BJ (cell line): ENCODE measurements around the gene AGAP1. TPM values are rescaled to one million over a fixed set of nuclear protein-coding genes. Genes with fewer than 3 reads are reported as not detected.

Experiments used
- CTCF ChIA-PET: fragments of 350-600 bp; formaldehyde crosslinking; extraction: SDS; loops from one replicate; lab custom pipeline; 2021; ENCODE audit warnings: antibody characterized with exemption, inconsistent platforms; lab: Yijun Ruan, JAX
- POLR2A ChIA-PET: fragments of 300-600 bp; sonication (Branson Sonifier 250); formaldehyde crosslinking; extraction: SDS; loops from one replicate; lab custom pipeline; 2021; ENCODE audit warnings: antibody characterized with exemption; lab: Charles Lee
- DNase-seq: peaks from one replicate; pipeline ENCODE4 v3.0.0-alpha.2; 2011; ENCODE audit warnings: low read depth
- H3K27me3 ChIP-seq: 2 replicates; pipeline ENCODE4 v1.6.0; 2011; ENCODE audit warnings: low read length; ENCODE audit not compliant: control insufficient read depth, insufficient read depth
- H3K36me3 ChIP-seq: 2 replicates; pipeline ENCODE4 v1.5.1; 2011; ENCODE audit warnings: low read length; ENCODE audit not compliant: control insufficient read depth, insufficient read depth
- H3K4me3 ChIP-seq: 2 replicates; pipeline ENCODE4 v1.5.1; 2011; ENCODE audit warnings: low read depth, mild to moderate bottlenecking, control low read depth, low read length
- polyA plus RNA-seq: library from polyadenylated mRNA; depleted of rRNA; stranded (reverse); fragments of >200 nt; gene quantifications from 2 replicates; pipeline ENCODE4 v1.2.3, GENCODE V29; 2011
- TF ChIP-seq, protein P1 (sequence below): IDR thresholded peaks from 2 replicates; pipeline ENCODE4 v1.5.1; 2011; ENCODE audit warnings: low read depth, mild to moderate bottlenecking, control low read depth, inconsistent platforms, low read length, moderate library complexity; ENCODE audit not compliant: insufficient read depth

Gene AGAP1
- polyA plus RNA-seq, 1 experiment = 14.9 TPM

DNA sequence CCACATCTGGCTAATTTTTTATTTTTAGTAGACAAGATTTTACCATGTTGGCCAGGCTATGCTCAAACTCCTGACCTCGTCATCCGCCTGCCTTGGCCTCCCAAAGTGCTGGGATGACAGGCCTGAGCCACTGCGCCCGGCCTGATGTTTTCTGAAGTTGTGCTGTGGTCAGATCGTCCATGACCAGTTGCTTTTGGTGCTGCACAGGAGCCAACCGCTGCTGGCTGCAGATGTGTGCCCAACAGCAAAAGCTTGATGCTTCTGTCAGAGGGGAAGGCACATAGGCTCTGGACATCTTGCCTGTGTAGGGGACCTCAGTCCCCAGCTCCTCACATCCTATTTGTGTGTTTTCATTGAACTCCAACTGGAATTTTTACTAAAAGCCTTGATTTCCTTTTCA is 218.3 kb downstream of the AGAP1 start:
- H3K4me3 ChIP-seq = no peak overlapping the region
- DNase-seq = no peak
- TF ChIP-seq, protein P1, sequence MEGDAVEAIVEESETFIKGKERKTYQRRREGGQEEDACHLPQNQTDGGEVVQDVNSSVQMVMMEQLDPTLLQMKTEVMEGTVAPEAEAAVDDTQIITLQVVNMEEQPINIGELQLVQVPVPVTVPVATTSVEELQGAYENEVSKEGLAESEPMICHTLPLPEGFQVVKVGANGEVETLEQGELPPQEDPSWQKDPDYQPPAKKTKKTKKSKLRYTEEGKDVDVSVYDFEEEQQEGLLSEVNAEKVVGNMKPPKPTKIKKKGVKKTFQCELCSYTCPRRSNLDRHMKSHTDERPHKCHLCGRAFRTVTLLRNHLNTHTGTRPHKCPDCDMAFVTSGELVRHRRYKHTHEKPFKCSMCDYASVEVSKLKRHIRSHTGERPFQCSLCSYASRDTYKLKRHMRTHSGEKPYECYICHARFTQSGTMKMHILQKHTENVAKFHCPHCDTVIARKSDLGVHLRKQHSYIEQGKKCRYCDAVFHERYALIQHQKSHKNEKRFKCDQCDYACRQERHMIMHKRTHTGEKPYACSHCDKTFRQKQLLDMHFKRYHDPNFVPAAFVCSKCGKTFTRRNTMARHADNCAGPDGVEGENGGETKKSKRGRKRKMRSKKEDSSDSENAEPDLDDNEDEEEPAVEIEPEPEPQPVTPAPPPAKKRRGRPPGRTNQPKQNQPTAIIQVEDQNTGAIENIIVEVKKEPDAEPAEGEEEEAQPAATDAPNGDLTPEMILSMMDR = no peak
- peaks cover 2% of the 10 kb centered on the region for H3K36me3 ChIP-seq
- H3K27me3 ChIP-seq = no peaks in the 10 kb centered on the region; the same call in 1 of the 2 replicates
- POLR2A ChIA-PET = no interaction called here
- CTCF ChIA-PET = no interaction called here

DNA sequence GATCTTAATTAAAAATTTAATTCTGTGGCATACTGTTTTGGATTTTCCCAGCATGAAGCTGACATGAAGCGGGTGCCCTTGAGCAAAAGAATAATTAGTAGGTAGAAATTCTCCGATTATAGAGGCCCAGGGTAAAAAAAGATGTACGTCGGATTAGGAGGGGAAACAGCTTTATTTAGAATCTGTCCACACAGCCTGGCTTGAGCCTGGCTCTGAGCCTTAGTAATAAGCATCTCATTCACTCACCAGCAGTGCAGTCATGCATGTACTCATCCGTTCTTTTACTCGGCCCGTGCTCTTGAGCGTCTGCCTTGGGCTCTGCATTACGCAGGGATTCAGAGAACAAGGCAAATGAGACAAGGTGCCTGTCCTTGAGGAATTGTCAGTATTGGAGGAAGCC is 219.3 kb downstream of the AGAP1 start:
- peaks cover 2% of the 10 kb centered on the region for H3K36me3 ChIP-seq
- POLR2A ChIA-PET = no interaction called here
- DNase-seq = no peak
- CTCF ChIA-PET = interaction anchor here (1.5 kb wide), 1 partner anchor 33 kb away, joined by 5 read pairs; no protein-coding TSS in a partner anchor
- H3K27me3 ChIP-seq = no peaks in the 10 kb centered on the region; the same call in 1 of the 2 replicates
- no peak overlapping the region for H3K4me3 ChIP-seq
- TF ChIP-seq, protein P1 = no peak

DNA sequence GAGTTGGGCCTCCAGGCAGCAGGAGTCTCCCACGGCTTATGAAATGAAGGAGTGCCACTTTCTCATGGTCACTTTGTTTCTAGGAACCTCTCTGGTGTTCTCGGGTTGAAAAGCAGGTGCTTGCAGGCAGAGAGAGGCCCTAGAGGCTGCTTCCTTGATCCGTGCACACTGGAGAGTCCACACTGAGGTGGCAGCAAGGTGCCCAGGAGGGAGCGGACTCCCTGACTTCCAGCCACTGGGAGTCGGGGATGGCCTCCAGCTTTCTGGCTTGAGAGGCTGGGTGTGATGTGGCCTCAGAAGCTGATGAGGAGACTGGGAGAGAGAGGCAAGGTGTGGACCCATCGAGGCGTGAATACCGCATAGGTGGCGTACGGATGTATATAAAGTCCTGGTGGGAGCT is 221.8 kb downstream of the AGAP1 start:
- CTCF ChIA-PET = no interaction called here
- no peak for DNase-seq
- POLR2A ChIA-PET = no interaction called here

DNA sequence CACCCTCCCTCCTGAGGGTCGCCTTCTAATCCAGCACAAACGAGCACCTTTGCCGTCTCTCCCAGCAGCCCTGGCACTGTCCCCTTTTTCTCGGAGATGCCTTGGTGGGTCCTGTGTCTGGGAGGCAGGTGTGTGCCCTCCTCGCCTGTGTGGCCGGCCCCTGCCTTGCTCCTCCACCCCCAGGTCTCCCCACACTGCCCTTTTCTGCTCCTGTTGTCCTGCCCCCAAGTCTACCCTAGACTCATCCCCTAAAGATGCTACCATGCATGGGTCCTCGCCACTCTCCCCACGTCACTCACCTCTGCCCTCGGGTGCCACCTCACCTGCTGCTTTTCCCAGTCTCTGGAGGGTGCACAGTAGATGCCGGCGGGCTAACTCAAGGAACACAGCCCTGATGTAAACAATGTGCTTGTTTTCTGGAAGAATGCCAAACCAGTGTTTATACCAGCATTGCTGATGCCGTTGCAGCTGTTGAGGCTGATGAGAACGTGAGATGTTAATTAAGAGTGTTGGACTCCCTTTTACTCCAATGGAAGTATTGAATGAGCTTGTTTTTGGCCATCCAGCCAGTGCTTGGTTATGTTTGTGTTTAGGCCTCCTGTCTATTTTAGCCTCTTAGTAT is 223.1 kb downstream of the AGAP1 start:
- DNase-seq = no peak
- TF ChIP-seq, protein P1 = no peak
- Histone ChIP-seq H3K36me3 (peaks cover 1% of the 10 kb centered on the region), H3K27me3 (no peaks in the 10 kb centered on the region; the same call in 1 of the 2 replicates), H3K4me3 (no peak overlapping the region)
- POLR2A ChIA-PET = no interaction called here
- CTCF ChIA-PET = interaction anchor here (0.7 kb wide), 1 partner anchor 23 kb away, joined by 3 read pairs; no protein-coding TSS in a partner anchor

More for the DNA sequence above, 221.8 kb downstream of the AGAP1 start:
- peaks cover 3% of the 10 kb centered on the region for H3K36me3 ChIP-seq
- H3K4me3 ChIP-seq = no peak overlapping the region
- TF ChIP-seq, protein P1 = no peak
- no peaks in the 10 kb centered on the region; the same call in 1 of the 2 replicates for H3K27me3 ChIP-seq

DNA sequence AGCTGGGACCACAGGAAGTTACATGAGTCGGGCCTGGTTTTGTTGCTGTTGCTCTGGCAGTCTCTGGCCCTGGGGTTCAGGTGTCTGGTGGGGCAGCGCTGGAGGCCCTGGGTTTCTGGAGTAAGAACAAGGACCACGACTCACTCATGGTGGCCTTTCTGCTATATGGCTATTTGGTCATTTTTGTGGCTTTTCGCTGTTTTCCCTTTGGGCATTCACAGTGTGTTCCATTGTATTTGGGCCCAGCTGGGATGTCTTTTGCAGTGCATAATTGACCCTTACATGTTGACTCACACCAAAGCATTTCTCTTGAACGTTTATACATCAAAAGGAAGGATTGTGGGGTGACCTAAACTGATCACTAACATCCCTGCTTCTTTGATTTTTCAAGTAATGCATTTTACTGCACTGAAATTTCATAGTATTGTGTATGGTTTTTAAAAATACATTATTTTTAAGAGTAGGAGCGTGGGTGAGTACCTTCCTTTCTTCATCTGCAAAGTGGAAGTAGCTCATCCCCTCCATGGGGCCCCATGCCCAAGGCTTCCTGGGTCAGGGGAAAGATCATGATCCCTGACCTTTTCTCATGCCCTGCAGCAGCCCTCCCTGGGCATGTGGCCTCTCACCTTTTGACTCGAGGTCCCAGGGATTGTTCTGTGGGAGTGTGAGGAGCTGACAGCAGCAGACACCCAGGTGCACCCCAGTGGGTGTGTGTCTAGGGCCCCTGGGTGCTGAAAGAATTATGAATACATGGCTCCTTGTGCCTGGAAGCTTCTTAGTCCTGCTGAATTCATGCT is 225.5 kb downstream of the AGAP1 start:
- no peaks in the 10 kb centered on the region; the same call in 1 of the 2 replicates for H3K27me3 ChIP-seq
- TF ChIP-seq, protein P1 = no peak
- CTCF ChIA-PET = interaction anchor here (1.1 kb wide), 1 partner anchor 11 kb away, joined by 4 read pairs; no protein-coding TSS in a partner anchor
- no peak overlapping the region for H3K4me3 ChIP-seq
- no peak for DNase-seq
- peaks cover 1% of the 10 kb centered on the region for H3K36me3 ChIP-seq
- POLR2A ChIA-PET = no interaction called here
